Hippocampal formation (tissue), 2 donors: ENCODE results near the gene RNF6.
"Not testable (repeated sequence)": the region's sequence is repeated elsewhere in the genome, so short reads cannot be mapped to it uniquely, and the experiment has no call there.

ENCODE experiments used
- DNase-seq, 2 donors: peaks; one replicate each; lab custom pipeline; 2025; lab: John Stamatoyannopoulos, UW

RNF6 gene

DNA sequence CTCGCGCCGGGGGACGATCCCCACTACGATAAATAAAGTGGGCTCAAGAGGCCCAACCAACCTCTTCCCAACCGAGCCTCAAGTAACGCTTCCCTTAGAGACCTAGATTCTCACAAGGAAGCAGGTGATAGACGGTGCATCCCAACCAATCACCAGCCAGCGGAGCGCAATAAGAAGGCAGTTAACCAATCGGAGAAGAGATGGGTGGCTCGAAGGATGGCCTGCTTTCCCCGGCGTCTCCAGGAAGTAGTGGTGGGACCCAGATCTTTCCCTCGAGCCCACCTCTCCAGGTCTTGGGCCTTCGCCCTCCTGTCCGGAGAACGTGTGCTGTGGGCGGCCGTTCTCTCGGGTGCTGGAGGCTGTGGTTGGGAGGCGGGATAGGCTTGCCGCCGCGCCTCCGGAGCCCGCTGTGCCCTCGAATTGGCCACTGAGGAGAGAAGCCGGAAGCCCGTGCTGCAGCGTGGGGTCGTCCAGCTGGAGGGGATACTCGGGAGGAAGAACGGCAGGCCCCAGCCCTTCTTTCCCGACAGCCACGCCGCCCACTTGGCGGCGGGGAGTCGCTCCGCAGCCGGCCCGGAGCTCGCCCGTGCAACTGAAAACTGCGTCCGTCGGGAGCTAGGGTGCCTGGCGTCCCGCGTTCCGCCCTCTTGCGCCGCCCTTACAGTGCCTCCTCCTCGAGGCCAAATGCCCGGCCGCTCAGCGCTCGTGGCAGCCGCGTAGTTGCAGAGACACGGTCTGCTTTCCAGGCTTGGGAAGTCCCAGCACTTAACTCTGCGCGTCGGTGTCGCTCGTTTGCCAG lies at the start of gene RNF6:
Gene RNF6, minus strand, starts transcription at position 594 of the 799 bp plus-strand sequence. CDS start 2,665 bp downstream, outside the sequence.
- DNase-seq = peak; percentile 80 to 96

DNA sequence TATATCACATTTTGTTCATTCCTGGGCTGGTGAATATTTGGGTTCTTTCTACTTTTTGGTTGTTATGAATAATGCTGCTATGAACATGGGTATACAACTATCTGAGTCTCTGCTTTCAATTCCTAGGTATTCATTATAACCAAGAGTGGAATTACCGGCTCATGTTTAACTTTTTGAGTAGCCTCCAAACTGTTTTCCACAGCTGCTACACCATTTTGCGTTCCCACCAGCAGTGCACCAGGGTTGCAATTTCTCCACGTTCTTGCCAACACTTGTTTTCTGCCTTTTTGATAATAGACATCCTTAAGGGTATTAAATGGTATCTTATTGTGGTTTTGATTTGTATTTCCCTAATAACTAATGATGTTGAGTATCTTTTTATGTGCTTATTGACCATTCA lies 48.6 kb upstream of the RNF6 start:
- no peak for DNase-seq

DNA sequence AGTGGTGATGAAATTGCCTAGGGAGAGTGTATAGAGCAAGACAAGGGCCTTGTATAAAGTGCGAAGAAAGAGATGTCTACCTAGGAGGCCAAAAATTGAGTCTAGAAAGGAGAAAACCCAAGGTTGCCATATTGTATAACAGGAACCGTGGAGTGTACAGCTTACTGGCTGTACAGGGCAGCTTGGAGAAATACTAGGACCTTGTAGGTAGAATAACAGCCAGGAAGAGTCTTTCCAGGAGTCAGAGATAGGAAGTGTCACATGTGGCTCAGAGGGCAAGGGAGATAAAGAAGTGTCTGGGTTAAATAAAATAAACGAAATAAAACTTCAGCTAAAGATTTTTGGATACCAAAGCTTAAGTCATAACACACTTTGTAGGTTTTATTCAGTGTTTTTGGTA lies 44.2 kb upstream of the RNF6 start:
- DNase-seq = no peak

DNA sequence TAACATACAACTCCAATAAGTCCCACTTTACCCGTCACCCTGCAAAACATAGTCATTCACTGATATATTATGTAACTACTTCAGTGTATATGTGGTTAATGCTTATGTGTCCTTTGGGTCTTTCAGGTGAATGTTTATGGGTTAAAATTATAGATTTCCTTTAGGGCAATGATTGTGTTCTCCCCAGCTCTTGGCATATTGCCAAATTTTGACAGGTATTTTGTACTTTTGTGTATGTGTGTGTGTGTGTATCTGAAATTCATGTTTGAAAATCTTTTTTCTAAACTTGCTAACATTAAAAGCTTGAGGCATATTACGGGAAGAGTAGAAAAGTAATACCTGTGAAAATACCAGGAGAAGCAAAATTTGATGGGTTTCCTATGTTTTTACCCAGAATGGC lies 40.0 kb upstream of the RNF6 start:
- DNase-seq = no peak

DNA sequence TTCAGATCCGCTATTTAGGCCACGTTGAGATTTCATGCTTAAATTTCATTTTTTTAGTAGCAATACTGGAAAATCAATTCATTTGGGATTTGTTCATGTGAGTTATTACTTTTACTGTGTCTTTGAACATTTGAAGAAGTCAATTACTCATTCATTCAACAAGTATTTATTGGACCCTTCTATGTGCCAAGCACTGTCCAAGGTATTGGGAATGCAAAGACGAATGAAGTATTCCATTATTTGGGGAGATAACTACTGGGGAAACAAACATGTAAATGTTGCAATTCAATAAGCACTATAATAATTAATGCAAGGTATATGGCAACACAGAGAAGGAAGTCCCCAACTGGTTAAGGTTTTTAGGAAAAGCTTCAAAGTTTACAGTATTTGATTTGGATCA lies 37.5 kb upstream of the RNF6 start:
- no peak for DNase-seq

DNA sequence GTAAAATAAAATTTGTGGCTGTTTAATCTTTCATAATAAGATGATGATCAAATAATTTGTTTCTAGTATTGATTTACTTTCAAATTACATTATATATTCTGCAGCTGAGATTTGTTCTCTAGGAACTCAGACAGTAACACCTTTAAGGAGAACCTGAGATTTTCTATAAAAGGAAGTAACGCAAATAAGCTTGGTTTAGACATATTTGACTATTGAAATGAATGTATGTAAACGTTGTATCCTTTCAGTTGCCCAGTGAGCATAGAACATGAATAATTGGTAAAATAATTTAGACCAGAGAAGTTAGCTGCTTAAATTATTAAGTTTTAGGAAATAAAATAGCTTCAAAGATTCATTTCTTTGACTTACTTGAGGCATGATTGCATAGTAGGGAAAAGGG lies 34.9 kb upstream of the RNF6 start:
- DNase-seq = no peak

DNA sequence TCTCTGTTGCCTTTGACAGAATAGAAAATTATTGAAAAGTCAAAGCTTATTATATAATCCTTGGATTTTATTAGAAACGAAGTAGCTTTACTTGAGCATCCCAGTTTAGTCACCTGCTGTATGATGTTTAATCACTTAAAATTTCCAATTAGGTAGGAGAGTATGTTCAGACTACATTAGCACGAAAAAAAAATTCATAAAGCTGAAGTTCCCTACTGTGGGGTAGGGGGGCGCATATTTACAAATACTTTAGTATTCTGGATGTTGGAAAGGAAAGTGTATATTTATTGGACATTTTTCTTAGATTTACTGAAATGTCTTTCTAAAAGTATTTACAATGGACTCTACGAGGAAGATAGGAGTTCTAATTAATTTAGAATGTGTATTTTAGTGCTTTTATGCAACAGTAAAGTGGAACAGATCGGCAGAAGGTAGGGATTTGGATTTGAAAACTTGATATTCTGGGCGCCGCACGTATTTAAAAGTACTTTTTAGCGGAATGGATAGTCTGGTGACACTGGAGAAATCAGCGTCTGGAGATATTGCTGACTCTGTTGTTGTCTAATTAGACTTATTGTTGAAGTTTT lies 33.7 kb upstream of the RNF6 start:
- no peak for DNase-seq

DNA sequence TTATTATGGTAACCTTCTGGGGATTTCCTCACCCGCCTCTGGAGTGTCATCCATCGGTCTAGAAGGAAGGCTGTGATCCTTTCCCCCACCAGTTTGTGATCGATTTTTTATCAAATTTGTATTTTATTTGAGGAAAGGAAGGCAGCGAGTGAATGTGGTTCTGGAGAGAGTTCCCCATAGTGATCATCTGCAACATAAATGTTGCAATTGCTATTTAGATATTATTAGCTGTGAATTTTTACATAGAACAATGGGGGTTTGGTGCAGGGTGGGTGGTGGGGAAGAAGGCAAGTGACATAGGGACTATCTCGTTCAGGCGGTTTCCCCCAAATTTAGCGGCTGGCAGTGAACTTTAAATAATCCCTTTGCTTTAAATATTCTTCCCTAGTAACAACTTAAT lies 33.0 kb upstream of the RNF6 start:
- DNase-seq = no peak

DNA sequence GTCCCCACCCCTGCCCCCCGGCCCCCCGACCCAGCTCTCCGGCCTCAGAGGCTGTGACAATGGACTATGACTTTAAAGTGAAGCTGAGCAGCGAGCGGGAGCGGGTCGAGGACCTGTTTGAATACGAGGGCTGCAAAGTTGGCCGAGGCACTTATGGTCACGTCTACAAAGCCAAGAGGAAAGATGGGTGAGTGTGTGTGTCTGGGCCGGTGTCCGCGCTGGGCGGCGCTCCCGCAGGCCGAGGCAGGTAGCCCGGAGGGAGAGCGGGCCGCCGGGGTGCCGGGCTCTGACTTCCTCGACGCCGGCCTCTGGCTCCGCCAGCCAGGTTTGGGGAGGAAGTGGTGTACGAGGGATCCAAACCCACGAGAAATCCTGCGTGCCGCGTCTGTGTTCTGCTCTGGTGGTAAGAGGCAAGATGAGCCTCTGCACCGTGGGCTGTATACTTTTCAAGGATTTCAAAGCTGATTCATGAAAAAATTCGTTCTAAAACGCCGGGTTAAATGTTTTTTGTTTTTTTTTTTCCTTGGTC lies 32.5 kb upstream of the RNF6 start:
- peak in 1 of 2 donors; percentile 55 for DNase-seq

DNA sequence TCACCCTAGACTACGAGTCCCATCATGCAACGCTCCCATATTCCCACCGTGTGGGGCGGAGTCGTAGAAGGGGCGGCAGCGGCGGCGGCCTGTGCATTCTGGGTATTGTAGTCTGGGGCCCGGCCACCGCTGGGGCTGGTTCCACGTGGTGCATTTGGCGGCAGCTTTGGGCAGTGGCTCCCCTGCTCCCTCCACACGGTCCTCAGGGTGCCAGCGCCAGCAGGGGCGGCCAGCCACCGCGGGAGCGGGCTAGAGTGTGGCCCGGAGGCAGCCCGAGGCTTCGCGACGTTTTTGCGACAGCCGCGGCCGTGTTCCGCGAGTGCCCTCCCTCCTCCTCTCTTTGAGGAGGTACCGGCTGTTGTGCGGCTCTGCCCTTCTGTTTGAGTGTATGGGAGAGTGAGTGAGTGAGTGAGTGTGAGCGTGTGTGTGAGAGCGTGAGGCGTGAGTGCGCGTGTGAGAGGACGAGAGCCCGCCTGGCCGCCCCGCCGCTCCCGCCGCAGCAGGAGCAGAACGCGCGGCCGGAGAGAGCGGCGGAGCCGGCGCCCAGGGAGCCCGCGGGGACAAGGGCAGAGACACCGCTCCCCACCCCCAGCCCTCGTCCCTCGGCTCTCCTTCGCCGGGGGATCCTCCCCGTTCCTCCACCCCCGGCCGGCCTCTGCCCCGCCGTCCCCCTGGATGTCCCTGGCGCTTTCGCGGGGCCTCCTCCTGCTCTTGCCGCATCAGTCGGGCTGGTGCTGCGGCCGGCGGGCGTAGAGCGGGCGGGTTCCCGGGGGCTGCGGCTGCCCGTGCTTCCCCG lies 31.9 kb upstream of the RNF6 start, which contains the start of gene CDK8:
Gene CDK8, plus strand, starts transcription at position 343 of the 796 bp plus-strand sequence. CDS start 513 bp downstream, outside the sequence.
- DNase-seq = peak; percentile 93 to 94

DNA sequence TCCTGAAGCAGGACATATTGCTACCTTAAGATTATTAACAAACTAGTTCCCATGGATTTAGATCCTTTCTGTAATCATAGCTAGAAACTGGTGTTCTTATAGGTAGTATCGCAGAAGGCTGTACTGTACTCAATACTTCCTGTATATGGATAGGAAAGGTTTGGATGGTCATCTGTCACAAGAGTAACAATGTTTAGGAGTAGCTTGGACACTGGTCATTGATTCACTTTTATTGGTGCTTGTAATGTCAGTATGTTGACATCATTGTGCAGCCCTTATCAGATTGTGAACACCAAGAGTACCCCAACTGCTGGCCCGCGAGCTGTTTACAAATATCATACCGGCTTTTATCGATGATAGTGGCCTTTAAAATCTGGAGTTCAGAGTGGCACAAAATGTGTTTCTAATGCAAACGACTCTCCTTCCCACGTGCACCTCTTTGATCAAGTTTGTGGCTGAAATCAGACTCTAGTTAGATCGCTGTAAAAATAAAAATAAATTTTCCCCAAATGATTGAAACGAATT lies 31.2 kb upstream of the RNF6 start:
- no peak for DNase-seq

DNA sequence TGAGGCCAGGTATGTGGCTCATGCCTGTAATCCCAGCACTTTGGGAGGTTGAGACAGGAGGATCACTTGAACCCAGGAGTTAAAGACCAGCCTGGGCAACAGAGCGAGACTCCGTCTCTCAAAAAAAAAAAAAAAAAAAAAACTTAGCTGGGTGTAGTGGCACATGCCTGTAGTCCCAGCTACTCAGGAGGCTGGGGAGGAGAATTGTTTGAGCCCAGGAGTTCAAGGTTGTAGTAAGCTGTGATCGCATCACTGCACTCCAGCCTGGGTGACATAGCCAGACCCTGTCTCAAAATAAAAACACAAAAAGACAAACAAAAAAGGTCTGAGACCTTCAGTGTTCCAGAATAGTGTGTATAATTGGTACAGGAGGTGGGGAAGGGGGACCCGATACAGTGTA lies 29.9 kb upstream of the RNF6 start:
- not testable (repeated sequence) for DNase-seq

DNA sequence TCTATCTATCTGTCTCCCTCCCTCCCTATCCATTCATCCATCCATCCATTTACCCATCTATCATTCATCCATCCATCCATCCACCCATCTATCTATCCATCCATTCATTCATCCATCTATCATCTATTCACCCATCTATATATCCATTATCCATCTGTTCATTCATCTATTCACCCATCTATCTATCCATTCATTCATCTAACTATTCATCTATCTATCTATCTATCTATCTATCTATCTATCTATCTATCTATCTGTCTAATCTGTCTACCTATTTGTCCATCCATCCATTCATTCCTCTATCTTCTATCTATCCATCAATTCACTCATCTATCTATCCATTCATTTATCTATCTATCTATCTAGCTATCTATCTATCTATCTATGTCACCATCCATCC lies 27.4 kb upstream of the RNF6 start:
- DNase-seq = no peak

DNA sequence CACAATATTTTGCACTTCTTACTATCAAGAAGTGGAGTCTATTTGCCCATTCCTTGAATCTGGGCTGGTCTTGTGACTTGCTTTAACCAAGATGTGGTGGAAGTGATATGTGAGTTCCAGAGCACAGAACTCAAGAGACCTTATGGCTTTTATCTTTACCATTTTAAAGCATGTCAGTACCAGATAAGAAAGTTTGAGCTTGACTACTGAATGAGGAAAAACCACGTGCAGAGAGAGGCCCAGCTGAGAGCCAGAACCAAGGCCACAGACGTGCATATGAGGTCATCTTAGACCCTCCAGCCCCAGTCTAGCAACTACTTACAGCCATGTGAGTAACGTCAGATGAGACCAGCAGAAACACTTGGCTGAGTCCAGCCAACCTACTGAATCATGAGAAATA lies 25.5 kb upstream of the RNF6 start:
- no peak for DNase-seq

DNA sequence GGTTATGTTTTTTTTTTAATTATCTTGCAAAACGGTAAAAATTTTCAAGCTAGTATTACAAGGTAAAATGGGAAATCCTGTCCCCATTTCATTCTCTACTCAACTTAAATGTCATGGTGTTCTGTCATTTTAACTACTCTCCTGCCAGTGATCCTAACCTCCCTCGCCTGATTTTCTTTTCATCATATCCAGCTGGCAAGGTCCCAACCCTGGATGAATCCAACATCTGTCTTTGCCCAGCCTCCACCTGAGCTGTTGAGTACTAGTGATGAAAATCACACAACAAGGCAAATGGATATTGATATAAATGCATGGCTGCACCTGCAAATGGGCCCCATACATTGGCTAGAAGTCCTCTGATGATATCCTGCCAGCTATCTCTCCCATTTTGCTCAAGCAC lies 24.9 kb upstream of the RNF6 start:
- no peak for DNase-seq

DNA sequence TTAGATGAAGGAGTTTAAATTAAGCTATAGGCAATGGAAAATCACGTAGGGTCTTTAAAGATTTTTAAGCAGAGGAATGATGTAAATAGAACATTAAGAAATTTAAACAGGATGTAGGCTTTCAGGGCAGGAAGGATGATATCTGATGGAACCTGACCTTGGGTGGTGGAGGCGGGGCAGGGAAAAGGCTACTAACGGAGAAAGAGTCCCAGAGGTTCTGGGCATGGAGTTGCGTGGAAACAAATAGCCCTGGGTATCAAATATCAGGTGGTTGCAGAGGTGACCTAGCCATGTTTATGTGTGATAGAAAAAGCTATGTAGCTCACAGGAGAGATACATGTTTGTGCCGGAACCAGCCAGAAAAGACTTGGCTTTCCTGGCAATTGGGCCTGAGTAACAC lies 24.0 kb upstream of the RNF6 start:
- no peak for DNase-seq

DNA sequence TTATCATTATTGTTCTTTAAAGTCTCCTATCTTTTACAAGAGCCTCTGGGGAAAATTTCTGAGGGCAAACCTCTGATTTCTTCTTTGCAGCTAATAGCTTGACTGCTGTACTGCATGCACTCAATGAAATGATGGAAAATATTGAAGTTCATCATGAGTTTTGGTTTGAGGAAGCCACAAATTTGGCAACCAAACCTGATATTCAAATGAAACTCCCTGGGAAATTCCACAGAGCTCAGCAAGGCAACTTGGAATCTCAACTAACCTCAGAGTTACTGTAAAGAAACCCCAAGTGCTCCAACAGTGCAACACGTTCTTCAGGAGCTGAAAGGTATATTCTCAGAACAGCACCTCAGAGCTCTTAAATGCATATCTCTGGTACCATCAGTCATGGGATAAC lies 14.2 kb upstream of the RNF6 start:
- no peak for DNase-seq

DNA sequence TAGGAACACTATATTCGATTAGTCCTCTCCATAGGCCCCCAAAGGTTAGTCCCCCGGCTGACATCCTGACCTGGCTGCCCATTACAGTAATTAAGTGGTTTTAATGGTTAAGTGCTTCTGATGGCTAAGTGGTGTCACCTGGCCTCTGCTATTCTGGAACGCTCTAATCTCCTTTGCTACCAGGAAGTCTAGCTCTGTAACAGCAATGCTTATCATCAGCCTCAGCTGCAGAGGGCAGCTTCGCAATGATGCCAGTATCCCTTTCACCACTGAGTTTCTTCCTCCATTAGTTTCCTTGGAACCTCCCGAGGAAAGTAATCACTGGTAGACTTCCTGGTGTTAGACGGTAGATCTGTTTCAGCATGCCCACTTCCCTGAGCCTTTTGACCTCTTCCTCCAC lies 8.6 kb upstream of the RNF6 start:
- no peak for DNase-seq

DNA sequence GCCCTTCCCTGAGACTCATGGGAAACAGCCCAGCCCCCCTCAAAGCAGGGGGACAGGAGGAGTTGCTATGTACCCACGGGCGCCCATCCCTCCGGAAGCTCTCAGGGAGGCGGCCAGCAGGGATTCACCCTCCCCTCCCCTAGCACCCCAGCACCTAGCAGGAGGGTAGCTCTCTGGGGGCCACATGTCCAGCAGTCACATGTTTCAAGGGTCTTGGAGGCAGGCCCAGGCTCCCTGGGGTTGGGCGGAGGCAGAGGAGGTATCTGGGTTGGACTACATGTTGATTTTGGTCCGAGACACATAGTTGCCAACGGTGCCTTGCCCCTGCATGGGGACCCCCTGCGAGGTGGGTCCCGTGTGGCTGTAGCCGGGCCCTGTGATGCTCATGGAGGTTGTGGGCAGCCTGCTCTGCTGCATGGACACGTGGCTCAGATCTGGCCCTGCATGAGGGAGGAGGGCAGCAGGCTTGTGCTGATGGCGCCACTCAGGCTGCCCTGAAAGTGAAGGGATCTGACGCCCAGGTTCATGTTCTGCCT lies 7.0 kb upstream of the RNF6 start:
- no peak for DNase-seq

DNA sequence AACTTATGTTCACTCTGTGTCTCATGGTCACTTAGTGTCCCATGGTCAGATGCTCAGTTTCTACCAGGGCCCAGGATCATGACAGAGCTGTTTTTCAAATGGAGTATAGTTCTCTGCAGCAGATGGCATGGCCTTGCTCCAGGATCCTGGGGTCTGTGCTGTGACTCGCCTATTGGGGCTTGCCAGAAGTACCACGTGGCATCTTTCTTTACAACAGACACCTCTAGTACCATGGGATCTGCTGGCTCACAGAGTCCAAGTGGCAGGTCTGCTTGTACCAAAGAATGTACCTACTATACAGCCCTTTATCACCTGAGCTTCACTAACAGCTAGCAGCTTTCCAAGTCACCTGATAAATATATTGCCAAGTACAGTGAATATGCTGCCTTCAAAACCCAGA lies 6.0 kb upstream of the RNF6 start:
- no peak for DNase-seq

DNA sequence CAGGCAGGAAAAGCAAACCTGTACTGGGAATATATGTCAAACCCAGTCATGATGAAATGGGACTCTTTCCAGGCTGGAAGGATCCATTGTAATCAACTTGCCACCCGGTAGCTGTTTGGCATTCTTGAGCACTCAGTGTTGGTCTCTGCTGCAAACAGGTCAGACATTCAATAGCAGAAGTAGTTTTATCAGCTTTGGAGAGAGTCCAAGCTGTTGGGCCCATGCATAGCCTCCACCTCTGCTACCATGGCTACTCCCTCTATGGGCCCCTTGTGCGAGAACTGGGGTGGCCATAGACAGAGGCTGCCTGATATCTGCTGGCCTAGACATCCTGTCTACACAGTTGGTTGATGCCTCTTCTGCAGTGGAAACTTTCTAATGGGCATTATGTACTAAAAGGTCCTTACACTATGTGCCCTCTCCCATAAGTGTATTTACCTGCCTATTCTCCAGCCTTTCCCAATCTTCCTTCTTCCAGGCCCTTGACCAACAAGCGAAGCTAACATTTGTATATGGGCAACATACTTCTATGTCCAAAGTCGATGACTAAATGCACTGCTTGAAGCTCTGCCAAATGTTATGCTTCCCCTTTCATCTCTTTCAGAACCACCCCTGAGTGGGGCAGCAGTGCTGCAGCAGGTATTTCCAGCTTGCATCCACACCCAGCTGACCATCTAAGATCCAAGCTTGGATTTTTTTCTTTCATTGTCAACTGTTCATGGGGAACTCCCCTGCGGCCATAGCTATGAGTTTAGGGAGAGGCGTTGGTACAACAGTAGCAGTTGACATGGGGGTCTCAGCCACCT lies 5.3 kb upstream of the RNF6 start:
- no peak for DNase-seq
